Tibial nerve (tissue), 4 donors: ENCODE data around the gene MORC2. TPM values are rescaled to one million over a fixed set of nuclear protein-coding genes. Genes with fewer than 3 reads are reported as not detected.

Experiments
- DNase-seq, 2 donors: peaks; one replicate each; pipeline ENCODE4 v3.0.0-alpha.2; 2019; ENCODE audit warnings: low spot score in 2 of 2
- H3K27ac ChIP-seq, 4 donors: fragments of 200-600 bp; sonication (generic) in 3 of 4; one replicate each; pipeline ENCODE4 v1.5.1; 2017 to 2019; ENCODE audit warnings: mild to moderate bottlenecking in 1 of 4
- H3K27me3 ChIP-seq, 2 donors: fragments of 200-600 bp; sonication (generic) in 1 of 2; one replicate each; pipeline versions ENCODE4 v1.5.1 to v1.6.0; 2017 to 2019
- H3K36me3 ChIP-seq, 3 donors: fragments of 200-600 bp; sonication (generic); one replicate each; pipeline ENCODE4 v1.5.1; 2018 to 2019
- H3K4me1 ChIP-seq, 4 donors: fragments of 200-600 bp; sonication (generic) in 3 of 4; one replicate each; pipeline ENCODE4 v1.5.1; 2017 to 2019
- H3K4me3 ChIP-seq, 4 donors: fragments of 200-600 bp; sonication (generic) in 3 of 4; one replicate each; pipeline ENCODE4 v1.5.1; 2017 to 2019; ENCODE audit warnings: mild to moderate bottlenecking in 1 of 4, moderate library complexity in 1 of 4
- H3K9me3 ChIP-seq, 4 donors: fragments of 200-600 bp; sonication (generic) in 3 of 4; one replicate each; pipeline ENCODE4 v1.5.1; 2017 to 2019
- EP300 ChIP-seq, 2 donors: sonication (generic); formaldehyde crosslinking; IDR thresholded peaks; one replicate each; pipeline ENCODE4 v1.6.1; 2017; ENCODE audit warnings: antibody characterized with exemption in 2 of 2, mild to moderate bottlenecking in 1 of 2
- POLR2A ChIP-seq, 2 donors: fragments of 450-650 bp; IDR thresholded peaks; one replicate each; pipeline ENCODE4 v1.6.1; 2017; ENCODE audit warnings: antibody characterized with exemption in 2 of 2, mild to moderate bottlenecking in 2 of 2, moderate library complexity in 2 of 2
- whole genome bisulfite sequencing, 2 donors: methylation state at CpG; one replicate each; pipeline ENCODE4 v1.1.5; 2018; 5-methylcytosine and 5-hydroxymethylcytosine counted together
- total RNA-seq, 4 donors: library from RNA; depleted of rRNA; stranded (reverse); fragments of >200 nt; gene quantifications; one replicate each; pipeline ENCODE4 v1.1.0, GENCODE V29; 2016
- TF ChIP-seq, protein P1 (sequence below), 5 experiments: fragments of 200-600 bp in 3 of 5; fragments of 450-650 bp in 2 of 5; sonication (generic) in 3 of 5; IDR thresholded peaks; one replicate each; pipeline ENCODE4 v1.5.1; 2016 to 2019; ENCODE audit warnings: antibody characterized with exemption in 5 of 5, mild to moderate bottlenecking in 3 of 5, moderate library complexity in 2 of 5

MORC2 gene
- total RNA-seq, 4 donors from 2014 or later = 18.0 to 22.0 (median 21.0) TPM

DNA sequence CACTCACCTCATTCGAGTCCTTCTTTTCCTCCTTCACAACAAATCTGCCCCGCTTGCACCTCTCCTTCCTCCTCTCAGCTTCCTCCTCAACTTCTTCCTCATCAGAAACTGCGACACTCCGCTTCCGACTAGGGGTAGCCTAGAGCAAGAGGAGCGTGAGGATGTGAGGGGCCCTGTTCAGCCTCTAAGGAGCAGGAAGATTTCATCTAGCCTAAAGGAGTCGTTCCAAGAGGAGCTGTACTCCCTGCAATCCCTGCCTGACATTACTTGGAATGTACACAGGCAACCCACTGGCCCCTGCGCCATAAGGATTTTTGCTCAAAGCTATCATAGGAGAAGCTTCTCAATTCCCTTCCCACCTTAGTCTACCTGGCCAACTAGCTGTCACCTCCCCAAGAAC, 34.5 kb downstream of the MORC2 start:
- H3K36me3 ChIP-seq = peaks cover 21 to 100% (median 51%) of the 10 kb centered on the region in 3 donors
- WGBS, 2 donors = 95 to 97% methylated on average over 7 to 8 of the region's 8 CpGs
- H3K9me3 ChIP-seq = no peaks in the 10 kb centered on the region
- H3K4me1 ChIP-seq = no peaks in the 10 kb centered on the region
- no peaks in the 10 kb centered on the region for H3K27me3 ChIP-seq
- DNase-seq = no peak
- H3K4me3 ChIP-seq = no peak overlapping the region
- no peak for TF ChIP-seq EP300 (IDR thresholded peaks at IDR 0.05)
- TF ChIP-seq, protein P1, sequence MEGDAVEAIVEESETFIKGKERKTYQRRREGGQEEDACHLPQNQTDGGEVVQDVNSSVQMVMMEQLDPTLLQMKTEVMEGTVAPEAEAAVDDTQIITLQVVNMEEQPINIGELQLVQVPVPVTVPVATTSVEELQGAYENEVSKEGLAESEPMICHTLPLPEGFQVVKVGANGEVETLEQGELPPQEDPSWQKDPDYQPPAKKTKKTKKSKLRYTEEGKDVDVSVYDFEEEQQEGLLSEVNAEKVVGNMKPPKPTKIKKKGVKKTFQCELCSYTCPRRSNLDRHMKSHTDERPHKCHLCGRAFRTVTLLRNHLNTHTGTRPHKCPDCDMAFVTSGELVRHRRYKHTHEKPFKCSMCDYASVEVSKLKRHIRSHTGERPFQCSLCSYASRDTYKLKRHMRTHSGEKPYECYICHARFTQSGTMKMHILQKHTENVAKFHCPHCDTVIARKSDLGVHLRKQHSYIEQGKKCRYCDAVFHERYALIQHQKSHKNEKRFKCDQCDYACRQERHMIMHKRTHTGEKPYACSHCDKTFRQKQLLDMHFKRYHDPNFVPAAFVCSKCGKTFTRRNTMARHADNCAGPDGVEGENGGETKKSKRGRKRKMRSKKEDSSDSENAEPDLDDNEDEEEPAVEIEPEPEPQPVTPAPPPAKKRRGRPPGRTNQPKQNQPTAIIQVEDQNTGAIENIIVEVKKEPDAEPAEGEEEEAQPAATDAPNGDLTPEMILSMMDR (IDR thresholded peaks at IDR 0.05) = no peak
- TF ChIP-seq POLR2A (IDR thresholded peaks at IDR 0.05) = no peak
- no peak overlapping the region for H3K27ac ChIP-seq

DNA sequence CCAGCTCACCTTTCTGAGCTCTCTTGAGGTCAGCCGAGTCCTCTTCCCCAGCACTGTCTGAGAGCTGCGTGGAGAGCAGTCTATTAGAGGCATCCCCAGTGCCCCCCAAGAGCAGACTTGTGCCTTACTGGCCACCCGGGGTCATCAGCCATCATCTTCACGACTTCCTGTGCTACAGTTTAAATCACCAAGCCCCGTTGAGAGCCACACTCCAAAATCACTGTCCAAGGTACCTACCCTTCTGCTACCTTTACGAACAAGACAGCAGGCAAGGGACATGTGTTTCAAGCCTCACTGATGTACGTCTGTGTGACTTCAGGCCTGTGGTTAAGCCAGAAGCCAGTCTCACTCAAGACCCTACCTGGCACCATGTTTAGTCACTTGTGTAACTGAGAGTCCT, 35.1 kb downstream of the MORC2 start:
- no peak for DNase-seq
- Histone ChIP-seq H3K27ac (no peak overlapping the region), H3K4me1 (no peaks in the 10 kb centered on the region), H3K27me3 (no peaks in the 10 kb centered on the region), H3K9me3 (no peaks in the 10 kb centered on the region), H3K36me3 (peaks cover 19 to 100% (median 51%) of the 10 kb centered on the region in 3 donors), H3K4me3 (no peak overlapping the region)
- no peak for TF ChIP-seq POLR2A (IDR thresholded peaks at IDR 0.05)
- TF ChIP-seq, protein P1 (IDR thresholded peaks at IDR 0.05) = no peak
- no peak for TF ChIP-seq EP300 (IDR thresholded peaks at IDR 0.05)
- WGBS, 2 donors = 74 to 86% methylated on average over 7 of the region's 7 CpGs

GRCh38 chr22:30932661-30933060, 35.9 kb downstream of the MORC2 start:
- no peak for DNase-seq
- TF ChIP-seq EP300 (IDR thresholded peaks at IDR 0.05) (no peak), POLR2A (IDR thresholded peaks at IDR 0.05) (no peak)
- TF ChIP-seq, protein P1 (IDR thresholded peaks at IDR 0.05) = no peak
- no peak overlapping the region for H3K27ac ChIP-seq
- no peaks in the 10 kb centered on the region for H3K27me3 ChIP-seq
- H3K4me3 ChIP-seq = no peak overlapping the region
- H3K36me3 ChIP-seq = peaks cover 19 to 100% (median 51%) of the 10 kb centered on the region in 3 donors
- H3K9me3 ChIP-seq = no peaks in the 10 kb centered on the region
- WGBS, 2 donors = 92 to 95% methylated on average over 16 of the region's 16 CpGs
- H3K4me1 ChIP-seq = no peaks in the 10 kb centered on the region

- H3K27ac ChIP-seq = no peak overlapping the region
- DNase-seq = no peak
- H3K36me3 ChIP-seq = peaks cover 18 to 100% (median 44%) of the 10 kb centered on the region in 3 donors
- no peak overlapping the region for H3K4me3 ChIP-seq
- TF ChIP-seq, protein P1 (IDR thresholded peaks at IDR 0.05) = no peak
- TF ChIP-seq POLR2A (IDR thresholded peaks at IDR 0.05) (no peak), EP300 (IDR thresholded peaks at IDR 0.05) (no peak)
- WGBS, 2 donors = 95% methylated on average over 4 of the region's 4 CpGs
- no peaks in the 10 kb centered on the region for H3K9me3 ChIP-seq
- H3K27me3 ChIP-seq = no peaks in the 10 kb centered on the region
- H3K4me1 ChIP-seq = no peaks in the 10 kb centered on the region
Observed at GRCh38 chr22:30931541-30932300, 36.9 kb downstream of the MORC2 start.

- DNase-seq = no peak
- 77 to 92% methylated on average over 3 of the region's 3 CpGs for WGBS, 2 donors
- peaks cover 14 to 100% (median 31%) of the 10 kb centered on the region in 3 donors for H3K36me3 ChIP-seq
- no peaks in the 10 kb centered on the region for H3K9me3 ChIP-seq
- H3K4me3 ChIP-seq = no peak overlapping the region
- H3K27ac ChIP-seq = no peak overlapping the region
- no peaks in the 10 kb centered on the region for H3K27me3 ChIP-seq
- TF ChIP-seq, protein P1 (IDR thresholded peaks at IDR 0.05) = no peak
- TF ChIP-seq EP300 (IDR thresholded peaks at IDR 0.05) (no peak), POLR2A (IDR thresholded peaks at IDR 0.05) (no peak)
- H3K4me1 ChIP-seq = no peaks in the 10 kb centered on the region
Observed at GRCh38 chr22:30930228-30930627, 38.3 kb downstream of the MORC2 start.
